ENCODE measurements around the gene ZFPM1.

The ZFPM1 gene

DNA sequence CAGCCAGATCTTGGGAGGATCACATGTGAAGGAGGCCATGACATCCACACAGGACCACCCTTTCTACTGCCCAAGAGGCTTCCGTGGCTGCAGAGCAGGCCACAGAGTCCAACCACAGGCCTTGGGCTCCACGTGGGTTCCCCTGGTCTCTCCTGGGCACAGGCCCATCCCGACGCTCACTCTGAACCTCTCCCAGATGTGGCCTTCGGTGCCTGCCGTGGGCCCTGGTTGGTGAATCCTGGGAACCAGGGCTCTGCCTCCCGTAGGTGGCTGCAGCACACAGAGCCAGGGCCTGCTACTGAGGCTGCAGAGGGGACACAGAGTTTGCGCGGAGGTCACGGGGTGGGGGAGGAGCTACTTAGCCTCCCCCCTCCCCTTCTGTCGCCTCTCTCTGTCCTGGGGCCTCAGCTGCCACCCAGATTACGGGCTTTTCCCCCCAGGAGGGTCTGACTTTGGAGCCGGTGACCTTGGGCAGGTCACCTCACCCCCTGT, 55.3 kb downstream of the ZFPM1 start:
- no peak for DNase-seq (ENCODE audit: low read depth, low spot score)
- Histone ChIP-seq H3K4me3 (no peak overlapping the region), H3K9ac (ENCODE audit: insufficient read length) (no peak overlapping the region), H3K9me3 (ENCODE audit: low read depth, low read length) (no peaks in the 10 kb centered on the region), H3K27ac (no peak overlapping the region), H3K36me3 (ENCODE audit: insufficient read depth, low read length) (no peaks in the 10 kb centered on the region)
- no peak for TF ChIP-seq POLR2AphosphoS5 (IDR thresholded peaks at IDR 0.05; ENCODE audit: borderline replicate concordance, low read depth, low read length)
- TF ChIP-seq FOXP2 (optimal IDR thresholded peaks at IDR 0.05; ENCODE audit: control extremely low read depth, extremely low read length, insufficient read depth), result no peak
- TF ChIP-seq EZH2 (IDR thresholded peaks at IDR 0.05), result no peak

DNA sequence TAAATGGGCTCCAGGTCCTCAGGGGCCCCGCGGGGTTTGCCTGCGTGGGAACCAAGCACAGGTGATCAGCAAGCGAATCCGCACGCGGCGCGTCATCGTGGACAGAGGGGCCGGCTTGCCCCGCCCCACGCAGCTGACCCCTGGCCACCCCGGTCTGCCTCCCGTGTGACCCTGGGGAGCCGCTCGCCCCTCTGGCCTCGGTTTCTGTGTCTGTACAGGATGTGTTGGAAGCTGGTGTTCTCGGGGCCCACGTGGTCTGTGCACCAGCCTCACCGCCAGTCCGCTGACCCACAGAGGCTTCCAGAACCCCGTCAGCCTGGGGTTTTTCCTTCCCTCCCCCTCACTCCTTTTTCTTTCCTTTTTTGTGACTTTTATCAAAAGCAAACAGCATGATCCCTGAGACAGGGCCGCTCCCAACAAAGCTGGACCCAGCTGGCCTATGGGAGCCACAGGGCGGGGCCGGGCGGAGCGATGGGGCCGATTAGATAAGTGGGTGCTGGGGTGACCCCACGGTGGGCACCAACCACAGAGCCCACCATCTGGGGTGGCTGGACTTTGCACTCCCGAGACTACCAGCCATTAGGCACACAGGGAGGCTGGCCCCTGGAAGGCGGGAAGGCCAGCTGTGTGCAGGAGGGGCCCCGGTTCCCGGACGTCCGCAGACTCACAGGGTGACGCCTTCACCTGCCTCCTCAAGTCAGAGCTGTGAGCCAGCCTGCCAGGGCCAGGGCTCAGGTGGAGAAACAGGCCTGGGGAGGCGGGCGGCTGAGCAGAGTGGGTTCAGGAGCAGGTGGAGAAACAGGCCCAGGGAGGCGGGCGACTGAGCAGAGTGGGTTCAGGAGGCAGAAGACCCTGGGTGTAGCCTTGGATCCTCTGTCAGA, 56.0 kb downstream of the ZFPM1 start:
- TF ChIP-seq POLR2AphosphoS5 (IDR thresholded peaks at IDR 0.05; ENCODE audit: borderline replicate concordance, low read depth, low read length), result no peak
- no peak for TF ChIP-seq FOXP2 (optimal IDR thresholded peaks at IDR 0.05; ENCODE audit: control extremely low read depth, extremely low read length, insufficient read depth)
- TF ChIP-seq EZH2 (IDR thresholded peaks at IDR 0.05), result no peak
- Histone ChIP-seq H3K9ac (ENCODE audit: insufficient read length) (no peak overlapping the region), H3K4me3 (no peak overlapping the region), H3K27ac (no peak overlapping the region), H3K36me3 (ENCODE audit: insufficient read depth, low read length) (no peaks in the 10 kb centered on the region), H3K9me3 (ENCODE audit: low read depth, low read length) (no peaks in the 10 kb centered on the region)
- no peak for DNase-seq (ENCODE audit: low read depth, low spot score)

DNA sequence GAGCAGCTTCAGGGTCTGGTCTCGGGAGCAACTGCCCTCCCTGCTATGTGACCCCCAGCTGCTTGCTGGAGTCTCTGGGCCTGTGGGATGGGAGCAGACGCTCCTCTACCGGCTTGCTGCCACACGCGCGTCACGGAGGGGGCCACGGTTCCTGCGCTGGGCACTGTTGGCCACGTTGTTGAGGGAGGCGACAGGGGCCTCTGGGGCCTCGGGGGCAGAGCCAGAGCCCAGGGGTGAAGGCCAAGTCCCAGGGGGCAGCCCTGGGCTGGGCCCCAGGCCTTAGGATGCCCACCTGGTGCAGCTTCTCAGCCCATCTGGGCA, 56.6 kb downstream of the ZFPM1 start:
- Histone ChIP-seq H3K27ac (no peak overlapping the region), H3K4me3 (no peak overlapping the region), H3K9ac (ENCODE audit: insufficient read length) (no peak overlapping the region), H3K9me3 (ENCODE audit: low read depth, low read length) (no peaks in the 10 kb centered on the region), H3K36me3 (ENCODE audit: insufficient read depth, low read length) (no peaks in the 10 kb centered on the region)
- no peak for TF ChIP-seq EZH2 (IDR thresholded peaks at IDR 0.05)
- no peak for TF ChIP-seq FOXP2 (optimal IDR thresholded peaks at IDR 0.05; ENCODE audit: control extremely low read depth, extremely low read length, insufficient read depth)
- no peak for TF ChIP-seq POLR2AphosphoS5 (IDR thresholded peaks at IDR 0.05; ENCODE audit: borderline replicate concordance, low read depth, low read length)
- no peak for DNase-seq (ENCODE audit: low read depth, low spot score)

DNA sequence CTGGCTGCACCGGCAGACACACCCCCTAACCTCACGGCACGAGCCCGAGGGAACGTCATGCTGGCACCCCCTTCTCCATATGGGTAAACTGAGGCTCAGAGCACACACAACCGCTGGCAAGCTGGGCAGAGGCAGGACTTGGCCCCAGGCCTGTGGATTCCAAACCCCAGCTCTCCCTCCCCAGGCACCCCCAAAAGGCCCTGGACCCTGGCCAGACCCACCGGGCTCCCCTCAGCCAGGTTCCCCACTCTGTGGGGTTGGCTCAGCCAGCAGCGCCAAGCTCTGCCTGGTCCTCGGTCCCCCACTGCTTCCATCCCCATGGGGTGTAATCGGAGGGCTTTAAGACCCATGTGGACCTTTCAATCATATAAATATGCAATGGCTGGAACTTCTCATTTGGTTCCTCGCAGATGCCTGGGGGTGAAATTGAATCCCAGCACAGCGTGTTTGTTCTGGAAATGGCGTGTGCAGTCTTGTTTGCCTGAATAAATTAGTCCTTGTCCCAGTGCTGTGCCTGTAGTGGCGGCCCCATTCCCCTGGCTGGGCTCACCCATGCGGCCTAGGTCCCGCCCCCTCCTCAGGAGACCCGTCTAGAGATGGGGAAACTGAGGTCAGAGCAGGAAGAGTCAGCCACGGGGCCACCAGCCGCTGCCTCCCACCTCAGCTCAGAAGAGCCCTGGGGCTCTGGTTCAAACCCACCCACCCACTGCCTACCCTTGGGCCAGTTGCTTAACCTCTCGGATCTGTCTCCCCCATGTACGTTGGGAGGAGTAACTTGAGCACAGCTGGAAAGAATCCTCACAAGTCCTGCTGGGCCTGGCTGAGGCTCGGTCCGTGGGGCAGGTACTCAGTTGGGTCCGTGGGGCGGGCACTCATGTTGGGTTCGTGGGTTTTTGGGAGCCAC, 57.3 kb downstream of the ZFPM1 start:
- no peak overlapping the region for H3K27ac ChIP-seq
- H3K36me3 ChIP-seq (ENCODE audit: insufficient read depth, low read length), result no peaks in the 10 kb centered on the region
- H3K9ac ChIP-seq (ENCODE audit: insufficient read length), result no peak overlapping the region
- no peak overlapping the region for H3K4me3 ChIP-seq
- H3K9me3 ChIP-seq (ENCODE audit: low read depth, low read length), result no peaks in the 10 kb centered on the region
- TF ChIP-seq FOXP2 (optimal IDR thresholded peaks at IDR 0.05; ENCODE audit: control extremely low read depth, extremely low read length, insufficient read depth), result no peak
- DNase-seq (ENCODE audit: low read depth, low spot score), result peak; percentile 5

DNA sequence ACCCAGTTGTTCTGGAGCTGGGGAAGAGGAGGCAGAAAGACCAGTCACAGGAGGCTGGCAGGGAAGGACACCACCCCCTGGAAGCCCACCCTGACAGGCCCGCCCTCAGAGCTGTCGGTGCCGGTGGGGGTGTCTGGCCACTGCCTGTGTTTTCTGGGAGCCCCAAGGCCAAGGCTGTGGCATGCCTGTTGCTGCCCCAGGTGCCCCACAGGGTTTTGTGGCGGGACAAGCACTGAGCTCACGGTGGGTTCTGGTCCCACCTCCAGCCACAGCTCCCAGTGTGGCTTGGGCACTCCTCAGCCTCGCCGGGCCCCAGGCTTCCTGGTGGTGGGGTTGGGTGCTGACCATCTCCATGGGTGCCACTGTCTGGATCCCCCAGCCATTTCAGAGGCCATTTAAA, 58.0 kb downstream of the ZFPM1 start:
- H3K27ac ChIP-seq, result no peak overlapping the region
- TF ChIP-seq POLR2AphosphoS5 (IDR thresholded peaks at IDR 0.05; ENCODE audit: borderline replicate concordance, low read depth, low read length), result no peak
- no peak for TF ChIP-seq EZH2 (IDR thresholded peaks at IDR 0.05)
- TF ChIP-seq FOXP2 (optimal IDR thresholded peaks at IDR 0.05; ENCODE audit: control extremely low read depth, extremely low read length, insufficient read depth), result no peak

DNA sequence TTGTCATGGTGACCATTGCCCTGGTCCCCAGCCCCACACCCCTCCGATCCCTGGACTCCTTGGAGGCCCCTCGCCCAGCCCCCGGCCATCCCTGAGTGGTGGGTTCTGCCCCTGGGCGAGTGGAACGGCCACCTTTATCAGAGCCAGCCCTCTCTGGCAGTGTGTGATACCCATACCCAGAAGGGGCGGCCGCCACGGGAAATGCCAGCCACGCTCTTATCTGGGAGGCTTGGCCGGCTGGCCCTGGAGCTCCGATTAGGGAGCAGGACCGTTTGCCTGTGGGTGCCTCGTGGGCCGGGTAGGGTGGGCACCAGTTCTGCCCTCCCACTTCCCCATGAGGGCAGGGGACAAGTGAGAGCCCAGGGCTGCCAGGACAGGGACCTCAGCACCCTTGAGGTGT, 58.8 kb downstream of the ZFPM1 start:
- no peak overlapping the region for H3K4me3 ChIP-seq
- H3K9me3 ChIP-seq (ENCODE audit: low read depth, low read length), result no peaks in the 10 kb centered on the region
- no peak overlapping the region for H3K9ac ChIP-seq (ENCODE audit: insufficient read length)
- H3K36me3 ChIP-seq (ENCODE audit: insufficient read depth, low read length), result no peaks in the 10 kb centered on the region
- no peak overlapping the region for H3K27ac ChIP-seq
- TF ChIP-seq FOXP2 (optimal IDR thresholded peaks at IDR 0.05; ENCODE audit: control extremely low read depth, extremely low read length, insufficient read depth), result no peak
- TF ChIP-seq POLR2AphosphoS5 (IDR thresholded peaks at IDR 0.05; ENCODE audit: borderline replicate concordance, low read depth, low read length), result no peak
- no peak for TF ChIP-seq EZH2 (IDR thresholded peaks at IDR 0.05)
- no peak for DNase-seq (ENCODE audit: low read depth, low spot score)

More for the DNA sequence above, 58.0 kb downstream of the ZFPM1 start:
- Histone ChIP-seq H3K9me3 (ENCODE audit: low read depth, low read length) (no peaks in the 10 kb centered on the region), H3K4me3 (no peak overlapping the region), H3K9ac (ENCODE audit: insufficient read length) (no peak overlapping the region), H3K36me3 (ENCODE audit: insufficient read depth, low read length) (no peaks in the 10 kb centered on the region)
- no peak for DNase-seq (ENCODE audit: low read depth, low spot score)

DNA sequence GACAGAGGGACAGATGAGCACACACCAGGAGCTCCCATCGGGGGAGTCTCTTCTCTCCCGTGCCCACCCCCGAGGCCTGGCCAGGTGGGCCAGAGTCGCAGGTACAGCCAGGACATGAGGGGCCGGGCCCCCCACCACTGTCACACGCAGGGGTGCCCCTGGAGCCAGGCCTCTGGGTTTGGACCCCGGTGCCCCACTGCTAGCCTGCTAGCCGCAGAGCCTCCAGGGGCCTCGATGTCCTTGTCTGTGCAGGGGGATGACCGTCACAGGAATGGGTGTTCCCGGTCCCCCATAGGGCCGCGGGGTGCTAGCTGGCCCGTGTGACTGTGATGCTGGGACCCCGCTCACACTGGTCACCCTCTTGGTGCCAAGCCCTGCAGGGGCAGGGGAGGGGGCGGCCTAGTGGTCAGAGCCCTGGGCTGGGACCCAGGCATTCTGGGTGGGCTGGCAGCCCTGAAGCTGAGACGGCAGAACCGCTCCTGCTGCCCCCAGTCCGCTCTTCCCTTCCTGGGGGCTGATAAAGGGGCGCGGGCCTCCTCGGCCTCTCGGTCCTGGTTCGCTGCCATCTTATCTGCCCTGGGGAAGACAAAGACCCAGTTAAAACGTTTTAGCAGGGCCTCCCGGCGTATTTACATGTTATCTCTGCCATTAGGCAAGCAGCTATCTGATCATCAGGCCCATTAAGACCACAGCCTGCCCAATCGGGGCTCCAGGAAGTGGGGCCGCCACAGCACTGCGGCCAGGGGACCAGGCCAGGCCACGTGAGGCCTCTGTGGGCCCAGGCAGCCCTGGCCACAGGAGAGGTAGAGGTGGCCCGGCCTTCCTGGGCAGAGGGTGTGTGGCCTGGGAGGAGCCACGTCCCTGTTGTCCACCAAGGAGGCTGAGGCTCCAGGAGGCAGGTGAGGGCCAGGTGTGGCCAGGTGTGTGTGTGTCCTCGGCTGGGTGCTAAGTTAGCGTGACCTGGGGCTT, 59.9 kb downstream of the ZFPM1 start:
- H3K9ac ChIP-seq (ENCODE audit: insufficient read length), result no peak overlapping the region
- H3K36me3 ChIP-seq (ENCODE audit: insufficient read depth, low read length), result no peaks in the 10 kb centered on the region
- no peak for TF ChIP-seq FOXP2 (optimal IDR thresholded peaks at IDR 0.05; ENCODE audit: control extremely low read depth, extremely low read length, insufficient read depth)
- TF ChIP-seq POLR2AphosphoS5 (IDR thresholded peaks at IDR 0.05; ENCODE audit: borderline replicate concordance, low read depth, low read length), result no peak
- TF ChIP-seq EZH2 (IDR thresholded peaks at IDR 0.05), result no peak
- no peak overlapping the region for H3K4me3 ChIP-seq
- H3K27ac ChIP-seq, result no peak overlapping the region
- H3K9me3 ChIP-seq (ENCODE audit: low read depth, low read length), result no peaks in the 10 kb centered on the region
- no peak for DNase-seq (ENCODE audit: low read depth, low spot score)
